HEK293T (cell line): ENCODE data around the gene FRK.

ENCODE experiments used
- FOXK2 ChIP-seq: fragments of 450-650 bp; IDR thresholded peaks from 2 replicates; pipeline ENCODE4 v1.6.1; 2016; ENCODE audit warnings: mild to moderate bottlenecking
- FOXM1 ChIP-seq: fragments of 450-650 bp; IDR thresholded peaks from 2 replicates; pipeline ENCODE4 v1.6.1; 2017; ENCODE audit warnings: mild to moderate bottlenecking, borderline replicate concordance
- L3MBTL2 ChIP-seq: fragments of 450-650 bp; conservative IDR thresholded peaks from 2 replicates; pipeline ENCODE4 v1.6.1; 2016; ENCODE audit warnings: mild to moderate bottlenecking
- LEF1 ChIP-seq: fragments of 450-650 bp; IDR thresholded peaks from 2 replicates; pipeline ENCODE4 v1.6.1; 2017; ENCODE audit warnings: mild to moderate bottlenecking, borderline replicate concordance
- NFRKB ChIP-seq: fragments of 450-650 bp; IDR thresholded peaks from 2 replicates; pipeline ENCODE4 v1.6.1; 2016; ENCODE audit warnings: mild to moderate bottlenecking, moderate library complexity

DNA sequence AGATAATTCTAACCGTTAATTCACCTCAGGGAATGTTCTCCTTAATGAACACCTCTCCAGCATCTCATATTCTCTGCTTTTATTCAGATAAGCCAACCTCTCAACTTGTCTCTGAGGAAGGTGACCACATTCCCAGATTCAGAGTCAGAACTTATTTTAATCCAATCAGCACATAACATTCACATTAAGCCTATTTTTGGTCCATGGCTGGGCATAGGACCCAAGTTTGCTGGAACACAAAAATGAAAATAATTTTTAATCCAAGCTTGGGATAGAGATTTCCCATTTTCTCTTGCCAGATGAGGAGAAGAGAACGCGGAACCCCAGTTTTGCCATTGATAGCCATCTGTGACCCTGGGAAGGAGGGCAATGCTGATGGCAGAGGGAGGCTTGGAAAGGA lies 126.5 kb downstream of the FRK start:
- no peak for TF ChIP-seq L3MBTL2
- no peak for TF ChIP-seq NFRKB
- no peak for TF ChIP-seq FOXM1
- no peak for TF ChIP-seq FOXK2
- no peak for TF ChIP-seq LEF1
